NCI-H345 treated with DMSO at 0.1 percent for 48 hours (cell line): ENCODE results near the gene FHOD3.
"Not testable (repeated sequence)": the region's sequence is repeated elsewhere in the genome, so short reads cannot be mapped to it uniquely, and the experiment has no call there.

ENCODE experiments used
- DNase-seq: peaks from one replicate; lab custom pipeline; 2025; ENCODE audit not compliant: unreplicated experiment; lab: John Stamatoyannopoulos, UW

The FHOD3 gene

GRCh38 chr18:36441426-36442240 is 144.1 kb downstream of the FHOD3 start:
- DNase-seq, result no peak

GRCh38 chr18:36442717-36443116 is 145.2 kb downstream of the FHOD3 start:
- no peak for DNase-seq

GRCh38 chr18:36446059-36446458 is 148.5 kb downstream of the FHOD3 start:
- no peak for DNase-seq

- no peak for DNase-seq
Observed at GRCh38 chr18:36448384-36449290, 151.1 kb downstream of the FHOD3 start.

GRCh38 chr18:36449451-36449850 is 151.9 kb downstream of the FHOD3 start:
- DNase-seq, result no peak

GRCh38 chr18:36450264-36450663 is 152.8 kb downstream of the FHOD3 start:
- no peak for DNase-seq

- DNase-seq, result no peak
Observed at GRCh38 chr18:36451454-36452251, 154.1 kb downstream of the FHOD3 start.

GRCh38 chr18:36454245-36454644 is 156.7 kb downstream of the FHOD3 start:
- DNase-seq, result no peak

- no peak for DNase-seq
Observed at GRCh38 chr18:36454848-36455458, 157.4 kb downstream of the FHOD3 start.

- no peak for DNase-seq
Observed at GRCh38 chr18:36455931-36456330, 158.4 kb downstream of the FHOD3 start.

GRCh38 chr18:36456622-36457021 is 159.1 kb downstream of the FHOD3 start:
- DNase-seq, result no peak

GRCh38 chr18:36457683-36458082 is 160.2 kb downstream of the FHOD3 start:
- DNase-seq, result no peak

- DNase-seq, result no peak
Observed at GRCh38 chr18:36458306-36458705, 160.8 kb downstream of the FHOD3 start.

- DNase-seq, result no peak
Observed at GRCh38 chr18:36459203-36459602, 161.7 kb downstream of the FHOD3 start.

GRCh38 chr18:36459786-36460185 is 162.3 kb downstream of the FHOD3 start:
- no peak for DNase-seq

- no peak for DNase-seq
Observed at GRCh38 chr18:36460324-36460850, 162.9 kb downstream of the FHOD3 start.

GRCh38 chr18:36460854-36461253 is 163.3 kb downstream of the FHOD3 start:
- no peak for DNase-seq

GRCh38 chr18:36461551-36461987 is 164.1 kb downstream of the FHOD3 start:
- no peak for DNase-seq

GRCh38 chr18:36463516-36463915 is 166.0 kb downstream of the FHOD3 start:
- not testable (repeated sequence) for DNase-seq

GRCh38 chr18:36464126-36464651 is 166.7 kb downstream of the FHOD3 start:
- DNase-seq, result no peak
